Activated CD4-positive, CD25-positive, alpha-beta regulatory T cell (primary cell): ENCODE results near the gene ITPKA.

Experiments used
- DNase-seq, 4 experiments: peaks; one replicate each; lab custom pipeline; 2025; lab: John Stamatoyannopoulos, UW

The ITPKA gene

DNA sequence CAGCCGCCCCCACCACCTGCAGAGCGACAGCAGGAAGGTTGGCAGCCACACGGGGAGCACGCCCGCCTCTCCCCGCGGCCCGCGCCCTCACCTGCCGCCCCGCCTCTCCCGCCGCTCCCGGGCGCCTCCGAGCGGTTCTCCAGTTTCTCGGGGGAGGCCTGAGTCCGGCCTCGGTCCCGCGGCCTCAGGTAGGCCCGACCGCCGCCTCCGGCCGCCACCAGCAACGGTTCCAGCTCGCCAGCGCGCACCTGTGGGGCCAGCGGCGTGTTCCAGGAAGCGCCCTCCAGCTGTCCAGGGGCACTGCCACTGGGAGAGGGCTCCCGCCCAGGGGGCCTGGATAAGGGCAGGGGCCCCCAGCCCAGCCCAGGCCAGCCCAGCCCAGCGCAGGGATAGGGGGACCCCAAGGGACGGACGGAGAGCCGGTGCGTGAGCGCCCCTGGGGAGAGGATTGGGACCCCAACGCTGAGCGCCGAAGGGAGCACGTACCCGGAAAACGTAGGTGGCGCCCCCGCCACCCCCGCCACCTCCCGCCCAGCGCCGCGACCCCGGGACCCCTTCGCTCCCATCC lies 17.7 kb downstream of the ITPKA start:
- DNase-seq, result no peak

DNA sequence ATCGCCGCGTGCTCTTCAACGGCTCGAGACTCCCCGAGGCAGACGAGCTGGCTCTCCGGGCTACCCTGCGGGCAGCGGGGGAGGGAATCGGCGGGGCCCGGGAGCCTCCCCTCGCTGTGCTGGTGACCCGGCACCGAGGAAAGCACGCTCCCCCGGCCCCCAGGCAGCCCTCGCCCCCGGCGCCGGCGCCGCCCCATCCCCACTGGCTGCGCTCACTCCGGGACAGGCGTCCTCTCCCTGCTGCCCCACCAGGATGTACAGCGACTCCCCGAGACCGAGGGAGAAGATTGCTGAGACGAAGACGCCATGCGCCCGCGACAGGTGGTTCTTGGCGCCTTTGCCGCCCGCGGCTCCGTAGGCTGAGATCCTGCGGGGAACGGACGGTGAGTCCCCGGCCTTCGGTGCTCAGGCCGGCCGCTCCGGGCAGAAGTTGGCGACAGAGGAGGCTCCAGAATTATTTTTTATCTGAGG lies 18.3 kb downstream of the ITPKA start:
- DNase-seq, result no peak

GRCh38 chr15:41512512-41512939 lies 18.9 kb downstream of the ITPKA start:
- no peak for DNase-seq

DNA sequence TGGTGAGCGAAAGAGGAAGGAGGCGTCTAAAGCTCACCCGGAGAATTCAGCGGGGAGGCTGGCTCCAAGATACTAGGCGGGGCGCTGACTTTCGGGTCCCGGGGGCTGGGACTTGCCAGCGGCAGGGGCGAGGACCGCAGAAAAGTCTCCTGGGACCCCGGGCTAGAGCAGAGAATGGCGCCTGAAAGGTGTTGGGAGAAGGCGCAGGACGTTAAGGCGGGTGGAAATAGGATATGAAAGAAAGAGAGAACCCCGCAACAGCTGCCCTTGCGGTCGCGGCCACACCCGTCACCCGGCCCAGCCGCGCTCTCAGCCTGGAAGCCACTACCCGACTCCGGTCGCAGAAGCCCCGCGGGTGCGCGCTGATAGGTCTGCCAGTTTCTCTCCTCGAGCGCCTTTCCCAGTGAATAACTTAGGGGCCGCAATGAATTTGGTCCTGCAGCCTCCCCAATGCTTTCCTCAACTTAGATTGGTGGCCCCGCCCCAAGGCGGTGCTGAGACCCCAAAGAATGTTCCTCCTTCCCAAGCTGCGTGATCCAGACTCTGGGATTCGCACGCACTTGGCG lies 19.3 kb downstream of the ITPKA start:
- no peak for DNase-seq

- DNase-seq, result no peak
These were observed 20.0 kb downstream of the ITPKA start, which contains the start of gene LTK for GRCh38 chr15:41513506-41514227. LTK (minus strand) TSS chr15:41513827; CDS start chr15:41513709, 118 bp downstream.

DNA sequence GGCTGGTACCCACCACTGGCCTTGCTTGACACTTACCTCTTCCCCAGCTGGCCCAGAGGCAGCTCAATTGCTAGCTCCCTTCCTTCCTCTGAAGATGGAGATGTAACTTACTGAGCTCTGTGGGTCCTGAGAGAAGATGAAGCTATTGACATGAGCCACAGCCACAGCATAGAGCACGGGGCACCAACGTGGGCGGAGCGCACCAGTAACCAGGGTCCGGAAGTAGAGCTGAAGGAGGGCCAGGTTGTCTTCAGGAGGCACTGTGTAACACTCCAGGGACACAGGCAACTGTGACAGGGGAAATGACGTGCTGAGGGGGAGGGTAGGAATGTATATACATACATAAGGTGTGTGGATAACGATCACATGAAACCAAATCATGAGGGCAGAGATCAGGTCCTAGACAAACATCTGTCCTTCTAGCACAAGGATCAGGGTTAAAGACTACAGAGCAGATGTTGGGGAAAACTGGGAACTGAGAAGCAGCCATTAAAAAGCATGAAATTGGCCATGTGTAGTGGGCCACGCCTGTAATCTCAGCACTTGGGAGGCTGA lies 24.3 kb downstream of the ITPKA start:
- no peak for DNase-seq

DNA sequence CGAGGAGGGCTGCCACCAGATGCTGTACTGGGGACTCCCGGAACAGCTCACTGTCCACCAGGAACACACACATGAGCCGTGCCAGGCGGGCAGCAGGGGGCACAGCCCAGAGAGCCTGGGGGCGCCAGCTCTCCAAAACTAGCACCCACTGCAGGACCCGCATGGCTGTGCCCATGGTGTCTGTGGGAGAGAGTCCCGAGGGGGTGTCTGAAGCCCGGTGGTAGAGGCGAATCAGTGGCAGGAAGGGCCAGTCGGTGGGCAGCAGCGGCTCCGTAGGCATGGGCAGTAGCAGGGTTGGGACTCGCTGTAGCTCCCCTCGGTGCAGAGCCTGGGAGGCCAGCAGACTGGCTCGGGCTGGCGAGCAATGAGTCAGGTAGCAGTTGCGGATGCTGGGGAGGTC lies 27.0 kb downstream of the ITPKA start:
- DNase-seq, result no peak

DNA sequence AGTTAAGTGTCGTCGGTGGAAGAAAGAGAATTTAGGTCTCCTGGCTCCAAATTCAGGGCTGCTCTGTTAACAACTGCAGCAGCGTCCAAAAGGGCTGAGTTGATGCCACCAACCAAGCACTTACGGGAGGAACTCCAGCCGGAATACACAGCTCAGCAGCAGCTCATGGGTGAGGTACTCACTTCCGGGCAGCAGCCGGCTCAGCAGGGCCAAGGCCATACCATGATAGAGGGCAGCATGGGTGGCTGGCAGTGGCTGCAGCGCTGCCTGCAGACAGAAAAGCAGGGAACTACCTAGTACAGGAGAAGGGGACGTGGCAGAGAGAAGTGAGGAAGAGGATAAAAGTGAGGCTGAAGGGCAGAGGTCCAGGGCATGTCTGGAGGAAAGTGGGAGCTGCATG lies 27.9 kb downstream of the ITPKA start:
- no peak for DNase-seq

GRCh38 chr15:41523097-41523496 lies 29.4 kb downstream of the ITPKA start:
- DNase-seq, result no peak

- DNase-seq, result no peak
These were observed 36.8 kb downstream of the ITPKA start for GRCh38 chr15:41530363-41530956.

DNA sequence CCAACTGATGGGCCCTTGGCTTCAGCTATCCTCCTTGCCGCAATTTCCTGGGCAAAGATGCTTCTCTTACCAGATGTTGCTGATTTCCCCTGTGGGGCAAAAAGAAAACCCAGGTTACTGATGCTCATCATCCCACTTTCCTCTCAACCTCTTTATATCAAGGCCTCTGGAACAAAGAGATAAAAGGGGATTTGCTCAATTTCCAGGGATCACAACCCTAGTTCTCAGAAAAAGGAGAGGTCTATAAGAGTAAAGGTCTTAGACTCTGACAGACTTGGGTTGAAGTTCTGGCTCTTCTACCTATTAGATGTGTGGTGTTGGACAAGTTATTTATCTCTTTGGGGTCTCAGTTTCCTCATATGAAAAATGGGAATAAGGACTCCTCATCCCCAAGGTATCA lies 41.9 kb downstream of the ITPKA start:
- DNase-seq, result no peak

GRCh38 chr15:41536866-41537265 lies 43.2 kb downstream of the ITPKA start:
- no peak for DNase-seq

DNA sequence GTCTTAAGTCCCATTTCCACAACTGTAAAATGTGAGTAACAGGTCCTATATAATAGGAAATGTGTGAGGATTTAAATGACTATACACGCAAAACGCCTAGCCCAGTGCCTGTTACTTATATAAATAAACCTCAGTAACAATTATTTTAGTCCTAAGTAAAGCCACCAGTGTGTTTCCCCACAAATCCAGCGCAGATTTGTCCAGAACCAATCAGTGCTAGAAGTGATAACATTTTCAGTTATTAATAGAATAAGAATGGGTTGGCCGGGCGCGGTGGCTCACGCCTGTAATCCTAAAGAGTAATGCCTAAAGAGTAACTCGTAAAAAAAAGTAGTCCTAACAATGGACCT lies 49.8 kb downstream of the ITPKA start:
- DNase-seq, result no peak

- no peak for DNase-seq
These were observed 51.0 kb downstream of the ITPKA start for GRCh38 chr15:41544650-41545015.

GRCh38 chr15:41545218-41545617 lies 51.5 kb downstream of the ITPKA start:
- no peak for DNase-seq

GRCh38 chr15:41546851-41547786 lies 53.4 kb downstream of the ITPKA start:
- DNase-seq, result no peak

DNA sequence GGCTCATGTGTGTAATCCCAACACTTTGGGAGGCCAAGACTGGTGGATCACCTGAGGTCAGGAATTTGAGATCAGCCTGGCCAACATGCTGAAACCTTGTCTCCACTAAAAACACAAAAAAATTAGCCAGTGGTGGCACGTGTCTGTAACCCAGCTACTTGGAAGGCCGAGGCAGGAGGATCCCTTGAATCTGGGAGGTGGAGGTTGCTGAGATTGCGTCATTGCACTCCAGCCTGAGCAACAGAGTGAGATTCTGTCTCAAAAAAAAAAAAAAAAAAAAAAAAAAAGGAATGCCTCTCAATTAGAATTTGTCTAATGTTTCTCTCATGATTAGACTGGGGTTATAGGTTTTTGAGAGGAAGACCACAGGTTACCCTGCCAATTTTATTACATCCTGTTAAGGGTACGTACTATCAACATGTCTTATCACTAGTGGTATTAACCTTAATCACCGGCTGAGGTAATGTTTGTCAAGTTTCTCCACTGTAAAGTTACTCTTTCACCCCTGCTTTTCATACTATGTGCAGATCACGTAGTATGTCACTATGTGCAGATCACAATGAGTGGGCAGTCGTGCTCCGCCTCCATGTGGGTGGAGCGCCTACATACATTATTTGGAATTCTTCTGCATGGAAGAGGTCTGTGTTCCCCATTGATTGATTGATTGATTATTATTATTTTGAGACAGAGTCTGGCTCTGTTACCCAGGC lies 56.5 kb downstream of the ITPKA start:
- no peak for DNase-seq
